Pancreas (tissue), 10 donors: ENCODE data around the gene HES2. TPM values are rescaled to one million over a fixed set of nuclear protein-coding genes. Genes with fewer than 3 reads are reported as not detected.
"Not testable (repeated sequence)": the region's sequence is repeated elsewhere in the genome, so short reads cannot be mapped to it uniquely, and the experiment has no call there.

Experiments
- ATAC-seq, 4 donors: fragments of 200-7000 bp; cut with Tn5 transposase; one replicate each; pipeline versions ENCODE4 v1.8.0 to v1.9.1; 2020; ENCODE audit warnings: mild to moderate bottlenecking in 4 of 4, moderate library complexity in 4 of 4
- DNase-seq, 6 donors: peaks; one replicate each; pipeline ENCODE4 v3.0.0-alpha.2; 2020
- FAIRE-seq: peaks from 2 replicates; lab custom pipeline; 2012; peaks lifted over from hg19 to GRCh38; lab: Jason Lieb, UNC
- H3K27ac ChIP-seq, 4 donors: fragments of 200-600 bp; sonication (generic); 1 replicate in 3 of 4; 2 replicates in 1 of 4; pipeline versions ENCODE4 v1.5.0 to v1.8.0; 2020
- H3K27me3 ChIP-seq, 4 donors: fragments of 200-600 bp; one replicate each; pipeline ENCODE4 v1.8.0; 2021
- H3K36me3 ChIP-seq, 3 donors: fragments of 200-600 bp; sonication (generic) in 1 of 3; one replicate each; pipeline versions ENCODE4 v1.5.0 to v1.8.0; 2020 to 2021
- H3K4me1 ChIP-seq, 3 donors: fragments of 200-600 bp; one replicate each; pipeline ENCODE4 v1.8.0; 2021
- H3K4me3 ChIP-seq, 4 donors: fragments of 200-600 bp; sonication (generic) in 2 of 4; one replicate each; pipeline versions ENCODE4 v1.5.0 to v1.8.0; 2020 to 2021
- H3K9me3 ChIP-seq, 4 donors: fragments of 200-600 bp; one replicate each; pipeline ENCODE4 v1.8.0; 2021
- CTCF ChIP-seq, 4 donors: fragments of 200-600 bp; sonication (generic) in 3 of 4; IDR thresholded peaks; one replicate each; pipeline versions ENCODE4 v1.5.0 to v1.8.0; 2021; ENCODE audit warnings: antibody characterized with exemption in 4 of 4
- WGBS, 2 donors: extraction: QIAGEN DNeasy Blood & Tissue Kit; methylation state at CpG; one replicate each; pipeline ENCODE4 v1.1.7; 2013; 5-methylcytosine and 5-hydroxymethylcytosine counted together
- intact Hi-C, 3 donors: fragments of 100-400 bp; cut with DNase I; formaldehyde crosslinking; loops; one replicate each; pipeline versions ENCODE4 v1.11.1 to v1.14.2; 2022
- polyA plus RNA-seq, 2 donors: library from polyadenylated mRNA; stranded (reverse); fragments of 200-250 nt; gene quantifications; one replicate each; pipeline ENCODE4 v1.2.3, GENCODE V29; 2013
- total RNA-seq, 6 donors: library from RNA; stranded (reverse); fragmentation: NEBNext Ultra II Directional in 4 of 6; extraction: Animal tissue kit (Norgen Biotek cat#: 25700) in 4 of 6; gene quantifications; one replicate each; pipeline versions ENCODE4 v1.2.1 to v1.2.4, GENCODE V29; 2021 to 2023
- donor health status: healthy with polysubstance abuse.
- donor health status: DM: no; HTN: no; CAD: no; lungs with moderate emphysema.
- donor health status: DM: no; HTN: no; CAD: no.
- donor health status: control.
- donor health status: control.
- donor health status: Bipolar disorder and iron deficiency.
- donor health status: DM: yes; HTN: yes; CAD: no.
- donor health status: DM: no; HTN: no; CAD: no.
- donor health status: DM: no; HTN: no; CAD: no.
- donor health status: DM: yes; HTN: yes; CAD: no.

HES2 gene
- total and polyA plus RNA-seq, 8 donors: 0.03 to 0.31 (median 0.09) TPM; not detected in 5

DNA sequence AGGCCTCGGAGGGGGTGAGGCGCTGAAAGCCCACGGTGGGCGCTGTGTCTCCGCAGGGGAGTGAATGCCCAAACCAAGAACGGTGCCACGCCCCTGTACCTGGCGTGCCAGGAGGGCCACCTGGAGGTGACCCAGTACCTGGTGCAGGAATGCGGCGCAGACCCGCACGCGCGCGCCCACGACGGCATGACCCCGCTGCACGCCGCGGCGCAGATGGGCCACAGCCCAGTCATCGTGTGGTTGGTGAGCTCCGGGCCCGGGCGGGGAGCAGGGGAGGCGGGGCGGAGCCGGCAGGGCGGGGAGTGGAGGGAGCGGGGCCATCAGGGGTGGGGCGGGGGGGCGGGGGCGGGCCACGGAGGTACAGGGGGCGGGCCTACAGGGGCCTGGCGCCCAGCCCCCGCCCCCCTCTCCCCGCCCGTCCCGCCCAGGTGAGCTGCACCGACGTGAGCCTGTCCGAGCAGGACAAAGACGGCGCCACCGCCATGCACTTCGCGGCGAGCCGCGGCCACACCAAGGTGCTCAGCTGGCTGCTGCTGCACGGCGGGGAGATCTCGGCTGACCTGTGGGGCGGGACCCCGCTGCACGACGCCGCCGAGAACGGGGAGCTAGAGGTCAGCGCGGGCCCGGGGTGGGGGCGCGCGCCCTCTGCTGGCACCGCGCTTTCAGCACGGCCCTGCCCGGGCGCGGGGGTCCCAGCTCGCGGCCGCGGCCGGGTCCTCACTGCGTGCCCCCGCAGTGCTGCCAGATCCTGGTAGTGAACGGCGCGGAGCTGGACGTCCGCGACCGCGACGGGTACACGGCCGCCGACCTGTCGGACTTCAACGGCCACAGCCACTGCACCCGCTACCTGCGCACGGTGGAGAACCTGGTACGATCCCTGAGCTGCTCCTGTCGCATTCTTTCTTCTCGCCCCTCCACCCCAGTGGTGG, 20.7 kb upstream of the HES2 start:
- Histone ChIP-seq H3K27ac (no peak overlapping the region), H3K4me1 (no peaks in the 10 kb centered on the region), H3K27me3 (no peaks in the 10 kb centered on the region), H3K4me3 (peak overlapping the region in 1 of 4 donors; percentile 21), H3K9me3 (no peaks in the 10 kb centered on the region), H3K36me3 (no peaks in the 10 kb centered on the region)
- intact Hi-C loops: no loop called here
- ATAC-seq (peak; percentile 69 to 83 (median 78)), FAIRE-seq (no peak), DNase-seq (peak; percentile 61 to 90 (median 72))
- WGBS, 2 donors: 8 to 12% methylated on average over 60 to 92 of the region's 101 CpGs
- TF ChIP-seq CTCF (IDR thresholded peaks at IDR 0.05): peak in 1 of 4 donors; percentile 8

DNA sequence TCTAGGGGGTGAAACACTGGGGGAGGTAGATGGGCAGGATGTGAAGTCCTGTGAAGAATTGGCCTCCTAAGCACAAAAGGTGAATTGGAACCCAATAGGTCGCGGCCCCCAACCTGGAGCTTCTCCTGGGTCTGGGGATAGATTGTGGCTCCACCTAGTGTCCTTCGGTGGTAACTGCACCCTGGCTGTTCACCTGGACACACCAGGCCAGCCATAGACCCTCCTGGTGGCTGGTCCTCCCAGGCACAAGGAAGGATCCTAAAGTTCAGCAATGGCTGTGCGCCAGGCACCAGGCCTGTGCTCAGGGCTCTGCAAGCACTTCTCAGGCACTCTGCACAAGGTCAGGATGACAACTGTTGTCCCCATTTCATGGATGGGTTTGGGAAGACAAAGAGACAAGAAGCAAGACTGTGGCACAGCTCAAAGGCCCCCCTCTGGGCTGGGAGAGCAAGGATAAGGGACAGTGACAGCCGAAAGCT, 18.4 kb upstream of the HES2 start:
- H3K27me3 ChIP-seq: no peaks in the 10 kb centered on the region
- peak; percentile 46 to 87 (median 75) for DNase-seq
- ATAC-seq: peak; percentile 55 to 84 (median 81)
- peak; percentile 77 to 94 (median 92) for TF ChIP-seq CTCF (IDR thresholded peaks at IDR 0.05)
- H3K36me3 ChIP-seq: no peaks in the 10 kb centered on the region
- H3K4me3 ChIP-seq: no peak overlapping the region
- H3K27ac ChIP-seq: no peak overlapping the region
- no peaks in the 10 kb centered on the region for H3K9me3 ChIP-seq
- intact Hi-C loops: no loop called here
- WGBS, 2 donors: 4 to 5% methylated on average over 5 of the region's 5 CpGs
- H3K4me1 ChIP-seq: no peaks in the 10 kb centered on the region
- FAIRE-seq: no peak

DNA sequence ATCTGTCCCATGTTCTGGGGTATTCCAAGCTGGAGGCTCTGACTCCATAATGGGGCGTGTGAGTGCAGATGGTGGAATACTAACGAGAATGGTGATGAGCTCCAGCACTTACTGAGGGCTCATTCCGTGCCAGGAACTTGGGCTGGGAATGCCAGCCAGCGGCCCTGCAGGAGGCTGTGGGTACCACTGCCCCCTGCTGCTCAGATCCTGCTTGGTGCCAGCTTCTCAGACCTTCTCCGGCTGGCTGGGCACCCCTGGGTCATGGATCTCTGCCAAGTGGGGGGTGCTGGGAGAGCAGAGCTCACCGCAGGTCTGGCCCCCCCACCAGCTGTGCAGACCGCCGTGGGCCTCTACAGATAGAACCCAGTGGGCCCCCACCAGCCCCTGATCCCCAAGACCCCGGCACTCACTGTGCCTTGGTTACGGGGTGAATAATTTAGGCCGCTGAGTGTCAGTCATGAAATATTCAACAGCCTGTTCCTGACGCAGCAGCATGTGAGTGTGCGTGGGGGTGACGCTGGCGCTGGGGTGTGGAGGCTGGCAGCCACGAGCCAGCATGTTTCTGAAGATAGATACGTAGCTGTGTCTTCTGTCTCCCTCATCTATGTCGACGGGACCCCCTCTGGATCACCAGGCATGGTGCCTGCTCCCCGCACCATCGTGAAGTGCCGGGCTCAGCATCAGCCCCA, 17.4 kb upstream of the HES2 start:
- H3K36me3 ChIP-seq, H3K4me3 ChIP-seq, H3K27me3 ChIP-seq, H3K4me1 ChIP-seq, FAIRE-seq, intact Hi-C loops, H3K9me3 ChIP-seq, H3K27ac ChIP-seq: not testable (repeated sequence)
- peak in 2 of 4 donors; percentile 5 to 17 for TF ChIP-seq CTCF (IDR thresholded peaks at IDR 0.05)
- WGBS, 2 donors: 31 to 44% methylated on average over 21 to 22 of the region's 22 CpGs
- DNase-seq (peak in 4 of 6 donors; percentile 32 to 69 (median 61)), ATAC-seq (peak in 3 of 4 donors; percentile 21 to 49 (median 40))

DNA sequence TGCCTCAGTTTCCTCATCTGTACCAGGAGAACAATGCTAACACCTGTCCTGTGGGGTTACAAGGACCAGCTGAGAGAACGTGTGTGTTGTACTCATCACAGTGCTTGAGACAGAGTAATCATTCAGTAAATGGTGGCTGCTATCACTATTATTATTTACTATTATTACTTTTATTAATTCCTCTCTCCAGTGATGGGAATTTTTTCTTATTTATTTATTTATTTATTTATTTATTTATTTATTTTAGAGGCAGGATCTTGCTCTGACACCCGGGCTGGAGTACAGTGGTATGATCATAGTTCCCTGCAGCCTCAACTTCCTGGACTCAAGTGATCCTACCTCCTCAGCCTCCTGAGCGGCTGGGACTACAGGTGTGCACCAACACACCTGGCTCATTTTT, 16.6 kb upstream of the HES2 start:
- H3K27ac ChIP-seq, H3K4me3 ChIP-seq, ATAC-seq, H3K9me3 ChIP-seq, H3K4me1 ChIP-seq, intact Hi-C loops, FAIRE-seq, DNase-seq, H3K27me3 ChIP-seq, H3K36me3 ChIP-seq: not testable (repeated sequence)
- 67 to 71% methylated on average over 3 of the region's 3 CpGs for WGBS, 2 donors

DNA sequence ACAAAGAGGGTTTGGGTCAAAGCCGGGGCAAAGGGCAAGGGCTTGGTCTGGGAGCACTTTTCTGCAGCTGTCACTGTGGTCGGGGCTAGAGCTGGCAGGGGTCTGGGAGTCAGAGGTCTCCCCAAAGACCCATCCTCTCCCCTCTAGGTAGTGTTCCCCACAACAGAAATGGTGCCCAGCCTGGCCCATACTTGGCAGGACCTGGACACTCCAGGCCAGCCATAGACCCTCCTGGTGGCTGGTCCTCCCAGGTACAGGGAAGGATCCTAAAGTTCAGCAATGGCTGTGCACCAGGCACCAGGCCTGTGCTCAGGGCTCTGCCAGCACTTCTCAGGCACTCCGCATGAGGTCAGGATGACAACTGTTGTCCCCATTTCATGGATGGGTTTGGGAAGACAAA, 15.8 kb upstream of the HES2 start:
- DNase-seq (no peak), ATAC-seq (no peak), FAIRE-seq (no peak)
- no peak overlapping the region for H3K27ac ChIP-seq
- no peaks in the 10 kb centered on the region for H3K36me3 ChIP-seq
- TF ChIP-seq CTCF (IDR thresholded peaks at IDR 0.05): no peak
- no peaks in the 10 kb centered on the region for H3K9me3 ChIP-seq
- no peak overlapping the region for H3K4me3 ChIP-seq
- no peaks in the 10 kb centered on the region for H3K27me3 ChIP-seq
- WGBS, 2 donors: 67 to 76% methylated on average over 3 of the region's 3 CpGs
- no peaks in the 10 kb centered on the region for H3K4me1 ChIP-seq
- intact Hi-C loops: no loop called here
